Measurements from ENCODE around the gene TENM3.

The TENM3 gene

DNA sequence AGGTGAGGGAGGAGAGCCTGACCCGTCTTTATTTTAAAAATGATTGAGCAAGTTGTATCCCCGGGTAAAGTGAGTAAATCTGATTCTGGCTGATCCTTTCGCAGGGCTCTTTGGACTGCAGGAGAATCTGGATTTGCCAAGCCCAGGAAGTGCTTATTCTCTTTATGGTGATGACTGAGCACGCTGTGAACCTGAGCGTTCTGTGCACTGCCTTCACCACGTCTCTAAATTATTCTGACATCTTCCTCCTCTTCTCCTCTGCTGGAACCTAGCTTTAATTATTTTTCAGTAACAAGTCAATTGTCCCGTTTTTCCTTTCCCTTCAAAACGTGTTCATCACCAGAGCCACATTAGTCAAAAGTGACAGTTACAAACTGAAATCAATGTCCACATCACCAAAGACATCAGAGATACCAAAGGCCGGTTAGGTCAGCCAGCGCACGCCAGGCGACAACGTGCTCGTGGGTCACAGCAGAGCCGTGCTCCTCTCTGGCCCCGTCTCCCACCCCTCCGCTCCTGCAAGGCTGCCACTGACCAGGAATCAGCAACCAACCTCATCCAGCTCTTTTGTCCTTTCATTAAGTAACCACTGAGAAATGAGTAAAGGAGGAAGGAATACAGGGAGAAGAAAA lies 599.7 kb downstream of the TENM3 start:
- no peak for DNase-seq (ENCODE audit: low spot score)

DNA sequence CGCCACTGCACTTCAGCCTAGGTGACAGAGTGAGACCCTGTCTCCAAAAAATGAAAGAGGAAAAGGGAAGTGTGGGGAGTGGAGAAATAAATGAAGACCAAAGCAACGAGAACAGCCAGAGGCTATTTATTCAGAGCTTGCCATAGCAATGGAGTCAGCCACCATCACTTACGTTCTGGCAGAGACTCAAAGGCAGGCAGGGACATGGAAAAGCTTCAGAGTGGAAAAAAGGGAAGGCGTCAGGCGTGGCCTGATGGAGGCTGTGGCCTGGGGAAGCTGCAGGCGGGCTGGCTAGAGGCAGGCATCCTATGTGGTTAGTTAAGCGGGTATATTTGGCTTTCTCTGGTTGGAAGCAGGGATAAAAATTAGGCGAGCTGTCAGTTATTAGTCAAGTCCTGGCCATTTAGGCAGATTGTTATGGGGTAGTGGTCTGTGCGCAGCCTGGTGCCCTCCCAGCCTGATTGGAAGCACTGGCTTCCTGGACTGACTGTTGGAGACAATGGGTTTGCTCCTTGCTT lies 600.7 kb downstream of the TENM3 start:
- no peak for DNase-seq (ENCODE audit: low spot score)

DNA sequence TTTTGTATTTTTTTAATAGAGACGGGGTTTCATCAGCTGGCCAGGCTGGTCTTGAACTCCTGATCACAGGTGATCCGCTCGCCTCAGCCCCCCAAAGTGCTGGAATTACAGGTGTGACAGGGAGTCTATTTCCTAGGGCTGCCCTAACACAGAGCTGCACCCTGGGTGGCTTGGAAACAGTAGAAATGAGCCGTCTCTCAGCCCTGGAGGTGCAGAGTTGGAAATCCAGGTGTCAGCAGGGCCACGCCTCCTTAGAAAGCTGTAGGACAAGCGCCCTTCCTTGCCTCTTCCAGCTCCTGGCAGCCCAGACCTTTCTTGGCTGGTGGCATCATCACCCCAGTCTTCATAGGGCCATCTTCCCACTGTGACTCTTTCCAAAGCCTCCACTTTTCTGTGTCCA lies 602.4 kb downstream of the TENM3 start:
- no peak for DNase-seq (ENCODE audit: low spot score)

DNA sequence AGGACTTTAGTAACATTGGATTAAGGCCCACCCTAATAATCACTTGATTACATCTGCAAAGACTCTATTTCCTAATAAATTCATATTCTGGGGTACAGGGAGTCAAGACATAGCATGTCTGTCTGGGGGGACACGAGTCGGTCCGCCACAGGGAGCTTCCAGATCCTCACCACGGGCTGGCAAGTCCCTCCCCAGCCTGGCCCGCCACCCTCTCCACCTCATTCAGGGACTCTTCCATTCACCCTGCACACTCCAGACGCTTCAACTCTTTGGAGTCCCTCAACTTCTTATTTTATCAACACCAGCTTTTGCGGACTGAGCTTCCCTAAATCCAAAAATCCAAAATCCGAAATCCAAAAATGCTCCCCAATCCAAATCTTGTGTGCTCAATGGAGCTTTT lies 602.8 kb downstream of the TENM3 start:
- no peak for DNase-seq (ENCODE audit: low spot score)

DNA sequence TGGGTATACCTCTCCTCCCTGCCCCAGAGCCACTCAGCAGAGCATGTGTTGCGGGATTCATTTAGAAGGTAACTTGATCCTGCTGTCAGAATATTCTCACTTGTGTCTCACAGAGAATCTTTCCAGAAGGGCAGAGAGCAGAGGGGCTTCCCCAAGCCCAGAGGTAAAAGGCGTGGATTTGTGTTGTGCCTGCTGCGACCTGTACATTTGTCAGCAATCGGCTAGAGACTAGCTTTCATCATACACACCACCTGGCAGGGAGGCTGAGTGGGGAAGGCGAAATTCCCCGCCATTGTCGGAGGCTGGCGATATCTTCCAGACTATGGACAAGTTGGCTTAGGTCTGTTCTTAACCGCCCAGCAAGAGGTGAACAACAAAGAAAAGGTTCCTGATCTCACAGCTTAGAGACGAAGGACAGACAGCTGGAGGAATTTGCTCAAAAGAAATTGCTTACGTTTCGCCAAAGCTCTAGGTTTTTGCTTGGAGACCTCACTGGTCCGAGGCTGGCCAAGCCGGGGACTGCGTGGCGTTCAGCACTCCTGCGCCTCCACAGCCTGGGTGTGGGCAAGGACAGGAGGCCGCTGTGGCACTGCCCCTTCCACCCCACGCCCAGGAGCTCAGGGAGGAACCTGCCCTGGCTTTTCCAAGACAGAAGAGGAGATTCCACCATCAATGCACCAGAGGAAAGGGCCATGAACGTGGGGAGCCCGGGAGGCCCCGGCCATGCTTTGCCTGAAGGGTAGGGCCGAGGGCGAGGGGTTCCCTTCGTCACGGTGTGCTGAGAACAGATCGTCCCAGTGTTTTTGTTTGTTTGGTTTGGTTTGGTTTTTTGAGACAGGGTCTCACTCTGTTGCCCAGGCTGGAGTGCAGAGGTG lies 604.6 kb downstream of the TENM3 start:
- DNase-seq (ENCODE audit: low spot score), result no peak

DNA sequence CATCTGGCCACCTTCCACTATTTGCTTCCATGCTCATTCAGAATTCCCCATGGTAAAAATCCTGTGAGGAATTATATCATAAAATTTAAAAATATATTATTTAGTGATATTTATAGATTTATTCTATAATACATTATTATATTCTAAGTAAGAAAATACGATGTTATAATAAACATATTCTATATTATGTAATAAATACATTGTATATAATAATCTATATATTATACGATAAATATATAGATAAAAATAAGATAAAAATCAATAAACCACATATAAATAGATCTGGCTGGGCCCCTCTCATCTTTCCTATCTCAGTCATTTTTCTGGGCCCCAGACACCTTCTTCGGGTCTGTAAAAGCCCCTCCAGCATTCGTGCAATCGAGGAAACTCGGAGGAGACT lies 605.5 kb downstream of the TENM3 start:
- DNase-seq (ENCODE audit: low spot score), result no peak
